ENCODE data around the gene GTF2A1. TPM values are rescaled to one million over a fixed set of nuclear protein-coding genes. Genes with fewer than 3 reads are reported as not detected.

The GTF2A1 gene
- total RNA-seq, 1 experiment from 2014 or later = 13.9 TPM

GRCh38 chr14:81193924-81194633, 26.7 kb downstream of the GTF2A1 start:
- Histone ChIP-seq H3K9me2 (ENCODE audit: insufficient read depth) (no peaks in the 10 kb centered on the region), H3K36me3 (ENCODE audit: low read depth) (peaks cover 10% of the 10 kb centered on the region; the same call in 1 of the 2 replicates), H3K4me3 (no peak overlapping the region), H3K4me2 (no peak overlapping the region), H3F3A (ENCODE audit: insufficient read depth, low read depth) (no peaks in the 10 kb centered on the region; the same call in 1 of the 2 replicates), H3K27me3 (ENCODE audit: insufficient read depth, low read depth) (no peaks in the 10 kb centered on the region), H4K20me1 (ENCODE audit: insufficient read depth) (no peaks in the 10 kb centered on the region), H3K4me1 (replicated peaks; ENCODE audit: insufficient read depth) (no peaks in the 10 kb centered on the region), H3K9me3 (ENCODE audit: insufficient read depth, low read depth) (no peaks in the 10 kb centered on the region), H2AFZ (no peak overlapping the region), H3K27ac (no peak overlapping the region), H3K79me2 (ENCODE audit: low read depth) (no peaks in the 10 kb centered on the region)
- CTCF ChIA-PET = no interaction called here
- no TSS peak for BruUV-seq (replicated peaks)
- no peak for DNase-seq
- TF ChIP-seq EZH2 (IDR thresholded peaks at IDR 0.05; ENCODE audit: low read depth) (no peak), CTCF (conservative IDR thresholded peaks at IDR 0.05) (no peak)
- POLR2A ChIA-PET (ENCODE audit: unreplicated experiment) = no interaction called here
- intact Hi-C loops (cut with micrococcal nuclease; ENCODE audit: unreplicated experiment) = no loop called here

- intact Hi-C loops (cut with micrococcal nuclease; ENCODE audit: unreplicated experiment) = no loop called here
- no peaks in the 10 kb centered on the region for H3K9me2 ChIP-seq (ENCODE audit: insufficient read depth)
- POLR2A ChIA-PET (ENCODE audit: unreplicated experiment) = no interaction called here
- no peak overlapping the region for H2AFZ ChIP-seq
- CTCF ChIA-PET = no interaction called here
- peaks cover 10% of the 10 kb centered on the region; the same call in 1 of the 2 replicates for H3K36me3 ChIP-seq (ENCODE audit: low read depth)
- DNase-seq = no peak
- H3K27me3 ChIP-seq (ENCODE audit: insufficient read depth, low read depth) = no peaks in the 10 kb centered on the region
- H3K4me1 ChIP-seq (replicated peaks; ENCODE audit: insufficient read depth) = no peaks in the 10 kb centered on the region
- no peak overlapping the region for H3K4me2 ChIP-seq
- H4K20me1 ChIP-seq (ENCODE audit: insufficient read depth) = no peaks in the 10 kb centered on the region
- BruUV-seq (replicated peaks) = no TSS peak
- H3K4me3 ChIP-seq = no peak overlapping the region
- H3K9me3 ChIP-seq (ENCODE audit: insufficient read depth, low read depth) = no peaks in the 10 kb centered on the region
- H3K79me2 ChIP-seq (ENCODE audit: low read depth) = no peaks in the 10 kb centered on the region
- no peaks in the 10 kb centered on the region; the same call in 1 of the 2 replicates for H3F3A ChIP-seq (ENCODE audit: insufficient read depth, low read depth)
- H3K27ac ChIP-seq = no peak overlapping the region
- no peak for TF ChIP-seq EZH2 (IDR thresholded peaks at IDR 0.05; ENCODE audit: low read depth)
- no peak for TF ChIP-seq CTCF (conservative IDR thresholded peaks at IDR 0.05)
Observed at GRCh38 chr14:81192594-81192993, 28.2 kb downstream of the GTF2A1 start.

- intact Hi-C loops (cut with micrococcal nuclease; ENCODE audit: unreplicated experiment) = no loop called here
- Histone ChIP-seq H3K27ac (no peak overlapping the region), H2AFZ (no peak overlapping the region), H3K9me3 (ENCODE audit: insufficient read depth, low read depth) (no peaks in the 10 kb centered on the region), H3K27me3 (ENCODE audit: insufficient read depth, low read depth) (no peaks in the 10 kb centered on the region), H3K36me3 (ENCODE audit: low read depth) (peaks cover 9% of the 10 kb centered on the region; the same call in 1 of the 2 replicates), H3F3A (ENCODE audit: insufficient read depth, low read depth) (no peaks in the 10 kb centered on the region), H3K4me2 (no peak overlapping the region), H3K79me2 (ENCODE audit: low read depth) (no peaks in the 10 kb centered on the region), H3K4me3 (no peak overlapping the region), H3K9me2 (ENCODE audit: insufficient read depth) (no peaks in the 10 kb centered on the region), H3K4me1 (replicated peaks; ENCODE audit: insufficient read depth) (no peaks in the 10 kb centered on the region), H4K20me1 (ENCODE audit: insufficient read depth) (no peaks in the 10 kb centered on the region)
- no peak for DNase-seq
- ChIA-PET POLR2A (ENCODE audit: unreplicated experiment) (no interaction called here), CTCF (no interaction called here)
- BruUV-seq (replicated peaks) = no TSS peak
- no peak for TF ChIP-seq EZH2 (IDR thresholded peaks at IDR 0.05; ENCODE audit: low read depth)
- TF ChIP-seq CTCF (conservative IDR thresholded peaks at IDR 0.05) = no peak
Observed at GRCh38 chr14:81187832-81188522, 32.8 kb downstream of the GTF2A1 start.

Data from PC-9 (cell line).